KG1 (cell line): ENCODE data around the gene PPFIA2.

Experiments
- DNase-seq: peaks from one replicate; lab custom pipeline; 2025; lab: John Stamatoyannopoulos, UW

Gene PPFIA2

DNA sequence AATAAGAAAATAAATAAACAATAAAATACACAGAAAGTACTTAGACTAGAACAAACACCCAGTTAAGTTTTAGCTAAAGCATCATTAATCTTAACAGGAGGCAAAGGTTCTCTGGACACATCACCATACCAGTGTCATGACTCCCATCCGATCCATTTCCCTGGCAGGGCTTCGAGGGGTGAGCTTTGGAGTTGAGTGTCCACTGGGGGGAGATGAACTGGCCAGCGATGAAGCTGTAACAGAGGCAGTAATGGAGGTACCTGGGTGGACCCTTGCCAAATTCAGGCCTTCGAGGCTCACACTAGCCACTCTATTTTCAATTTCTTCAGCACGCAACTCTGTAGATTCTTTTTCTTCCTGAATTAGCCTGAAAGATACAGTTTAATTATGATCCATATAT is 411.7 kb downstream of the PPFIA2 start:
- DNase-seq: no peak

- DNase-seq: no peak
Measured at GRCh38 chr12:81340910-81341309, 418.2 kb downstream of the PPFIA2 start.

- no peak for DNase-seq
Measured at GRCh38 chr12:81339071-81339470, 420.1 kb downstream of the PPFIA2 start.

- no peak for DNase-seq
Measured at GRCh38 chr12:81337886-81338285, 421.3 kb downstream of the PPFIA2 start.

GRCh38 chr12:81333812-81334211 is 425.3 kb downstream of the PPFIA2 start:
- no peak for DNase-seq

GRCh38 chr12:81332054-81332453 is 427.1 kb downstream of the PPFIA2 start:
- no peak for DNase-seq

DNA sequence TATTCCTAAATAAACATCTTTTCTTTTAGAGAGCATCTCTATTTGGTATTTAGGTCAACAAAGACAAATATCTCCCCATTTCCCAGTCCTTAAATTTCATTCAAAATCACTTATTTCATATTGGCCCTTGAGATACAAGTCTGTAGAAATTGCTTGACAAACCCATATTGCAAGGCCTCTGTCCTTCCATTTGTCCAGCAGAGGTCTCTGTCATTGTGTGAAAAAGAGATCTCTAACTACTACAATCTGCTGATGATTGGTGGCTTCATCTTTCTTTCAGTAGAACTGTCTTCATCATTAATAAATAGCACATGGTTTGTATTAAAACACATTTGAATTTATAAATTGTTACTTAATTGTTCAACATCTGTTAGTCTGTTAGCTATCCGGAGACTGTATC is 428.7 kb downstream of the PPFIA2 start:
- no peak for DNase-seq

DNA sequence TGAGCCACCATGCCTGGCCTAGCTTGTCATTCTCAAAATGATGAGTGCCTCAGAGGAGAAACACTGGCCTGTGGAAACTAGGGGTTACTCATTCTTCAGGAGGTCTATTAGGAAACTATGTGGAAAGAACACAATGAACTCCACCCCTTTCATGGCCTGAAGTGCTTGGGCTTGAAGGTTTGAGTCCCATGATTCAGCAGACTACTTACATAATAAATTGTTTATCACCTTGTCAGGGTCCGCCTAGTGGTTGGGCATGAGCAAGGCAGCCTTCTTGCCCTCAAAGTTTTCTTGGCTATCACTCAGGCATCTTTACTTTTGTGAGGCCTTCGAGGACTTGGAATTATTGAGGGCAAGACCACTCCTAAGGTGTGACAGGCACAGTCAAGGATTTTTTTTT is 430.1 kb downstream of the PPFIA2 start:
- DNase-seq: no peak

GRCh38 chr12:81327425-81327824 is 431.7 kb downstream of the PPFIA2 start:
- no peak for DNase-seq

DNA sequence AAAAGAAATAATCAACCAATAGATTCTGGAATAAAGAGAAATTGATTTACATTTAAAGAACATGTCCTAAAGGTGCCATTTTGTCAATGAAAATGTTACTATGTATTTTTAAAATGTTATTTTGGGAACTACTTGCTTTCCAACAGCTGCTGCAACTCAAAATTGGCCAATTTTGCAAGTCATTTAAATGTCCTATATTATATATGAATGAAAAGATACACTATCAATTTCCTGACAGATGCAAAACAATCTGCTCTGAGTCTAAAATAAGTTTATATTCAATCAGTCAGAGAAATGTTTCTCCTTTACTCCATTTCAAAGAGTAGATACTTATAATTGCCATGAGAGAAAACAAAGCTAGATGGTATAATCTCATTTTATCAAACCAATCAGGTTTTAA is 434.1 kb downstream of the PPFIA2 start:
- no peak for DNase-seq

DNA sequence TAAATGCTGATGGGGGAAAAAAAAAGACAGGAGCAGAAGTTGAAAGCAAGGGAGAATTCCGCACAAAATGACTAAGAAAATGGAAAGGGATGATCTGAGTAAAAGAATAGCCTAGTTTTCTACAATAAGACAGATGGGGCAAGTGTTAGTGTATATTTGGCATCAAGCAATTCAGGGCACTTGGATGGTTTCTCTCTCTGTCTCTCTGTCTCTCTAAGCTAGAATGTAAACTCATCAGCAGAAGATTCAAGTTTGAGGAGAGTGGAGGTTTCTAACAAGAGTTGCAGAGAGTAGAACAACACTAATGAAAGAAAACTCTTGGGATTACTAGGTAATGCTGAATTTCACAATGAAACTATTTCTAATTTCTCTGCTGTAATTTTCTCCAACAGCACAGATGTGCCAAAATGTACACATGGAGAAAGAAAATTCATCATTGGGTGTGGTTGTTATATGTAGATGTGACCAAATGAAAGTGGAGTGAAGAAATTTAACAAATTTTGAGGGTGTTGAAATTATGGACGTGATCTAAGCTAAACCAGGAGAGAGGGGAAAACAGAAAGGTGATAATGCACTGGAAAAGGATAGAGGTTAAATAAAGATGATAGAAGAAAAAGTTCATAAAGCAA is 444.1 kb downstream of the PPFIA2 start:
- DNase-seq: no peak

- no peak for DNase-seq
Measured at GRCh38 chr12:81303935-81304334, 455.2 kb downstream of the PPFIA2 start.

- no peak for DNase-seq
Measured at GRCh38 chr12:81300454-81300853, 458.7 kb downstream of the PPFIA2 start.

DNA sequence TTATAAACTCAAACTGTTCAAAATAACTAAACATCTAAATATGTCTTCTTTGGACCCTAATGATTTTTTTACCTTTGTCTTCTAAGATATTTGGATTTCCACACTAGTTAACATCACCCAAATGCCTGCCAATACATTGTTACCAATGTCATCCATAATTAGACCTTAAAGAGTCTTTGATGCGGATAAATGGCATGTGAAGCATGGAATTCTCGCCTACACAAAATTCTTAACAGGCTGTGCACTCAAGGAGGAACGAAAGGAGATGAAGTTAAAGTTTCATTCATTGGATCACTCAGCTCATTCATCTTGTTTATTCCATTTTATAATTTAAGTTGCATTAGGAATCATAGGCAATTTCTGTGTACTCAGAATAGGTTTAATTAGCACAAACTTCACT is 461.5 kb downstream of the PPFIA2 start:
- DNase-seq: no peak

- no peak for DNase-seq
Measured at GRCh38 chr12:81296556-81297305, 462.4 kb downstream of the PPFIA2 start.

DNA sequence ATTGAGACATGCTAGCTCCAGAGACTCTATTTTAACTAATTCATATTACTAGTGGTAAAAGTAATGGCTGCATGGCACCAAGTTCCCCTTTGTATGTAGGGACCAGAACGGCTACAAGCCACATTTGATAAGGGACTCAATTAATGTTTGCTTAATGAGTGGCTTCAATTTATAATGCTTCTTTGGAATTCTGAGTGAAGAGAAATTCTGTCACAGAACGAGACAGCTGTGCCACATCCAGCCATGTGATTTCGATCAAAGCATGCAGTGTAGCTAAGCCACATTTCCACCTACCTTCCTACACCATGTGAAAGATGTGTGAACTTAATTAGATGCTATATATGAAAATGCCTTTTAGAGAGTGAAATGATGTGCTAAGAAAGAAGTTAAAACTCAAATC is 463.9 kb downstream of the PPFIA2 start:
- DNase-seq: no peak

GRCh38 chr12:81294325-81295190 is 464.6 kb downstream of the PPFIA2 start:
- no peak for DNase-seq

GRCh38 chr12:81288651-81289050 is 470.5 kb downstream of the PPFIA2 start:
- DNase-seq: no peak

DNA sequence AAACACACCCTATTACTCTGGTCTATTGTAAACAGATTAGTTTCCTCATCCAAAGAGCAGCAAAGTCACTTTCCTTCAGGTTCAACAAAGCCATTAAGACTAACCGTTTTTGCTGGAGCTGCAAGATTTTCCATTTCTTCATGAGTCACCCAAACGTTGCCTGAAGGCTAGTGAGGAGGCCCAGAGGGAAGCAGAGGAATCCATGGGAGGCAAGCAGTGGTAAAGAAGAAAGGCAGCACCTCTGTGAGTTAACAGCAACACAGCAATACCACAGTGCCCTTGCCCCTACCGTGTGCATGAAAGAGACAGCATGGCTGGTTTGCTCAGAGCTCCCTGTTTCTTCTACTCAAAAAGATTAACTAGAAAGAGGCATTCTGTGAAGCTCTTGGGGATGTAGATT is 475.0 kb downstream of the PPFIA2 start:
- DNase-seq: no peak

- DNase-seq: no peak
Measured at GRCh38 chr12:81274637-81275529, 484.3 kb downstream of the PPFIA2 start.

DNA sequence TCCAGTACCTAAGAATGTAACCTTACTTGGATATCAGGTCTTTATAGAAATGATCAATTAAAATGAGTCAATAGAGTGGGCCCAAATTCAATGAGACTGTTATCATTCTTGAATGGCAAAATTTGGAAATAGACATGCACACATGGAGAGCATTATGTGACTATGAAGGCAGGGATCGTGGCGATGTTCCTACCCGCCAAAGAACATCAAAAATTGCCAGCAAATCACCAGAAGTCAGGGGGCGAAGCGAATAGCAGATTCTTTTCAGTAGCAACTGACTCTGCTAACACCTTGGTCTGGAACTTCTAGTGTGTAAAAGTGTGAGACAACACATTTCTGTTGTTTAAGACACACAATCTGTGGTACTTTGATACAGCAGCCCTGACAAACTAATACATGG is 488.8 kb downstream of the PPFIA2 start:
- DNase-seq: no peak

GRCh38 chr12:81263072-81263471 is 496.1 kb downstream of the PPFIA2 start:
- no peak for DNase-seq
